HG03432 (cell line): ENCODE measurements around the gene FAM50B.
"Not testable (repeated sequence)": the region's sequence is repeated elsewhere in the genome, so short reads cannot be mapped to it uniquely, and the experiment has no call there.

Experiments
- ATAC-seq: cut with Tn5 transposase; IDR thresholded peaks from one replicate; pipeline ENCODE4 v1.9.1; 2021; ENCODE audit warnings: mild to moderate bottlenecking, moderate library complexity; ENCODE audit not compliant: unreplicated experiment

FAM50B gene

DNA sequence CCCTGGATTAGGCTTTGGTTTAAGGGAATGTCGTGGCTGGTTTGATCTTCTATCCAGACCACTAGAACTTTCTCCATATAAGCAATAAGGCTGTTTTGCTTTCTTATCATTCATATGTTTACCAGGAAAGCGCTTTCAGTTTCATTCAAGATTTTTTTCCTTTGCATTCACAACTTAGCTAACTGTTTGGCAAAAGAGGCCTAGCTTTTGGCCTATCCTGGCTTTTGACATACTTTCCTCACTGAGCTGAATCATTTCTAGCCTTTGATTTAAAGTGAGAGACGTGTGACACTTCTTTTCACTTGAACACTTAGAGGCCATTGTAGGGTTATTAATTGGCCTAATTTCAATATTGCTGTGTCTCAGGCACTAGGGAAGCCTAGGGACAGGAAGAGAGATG, 1.7 kb upstream of the FAM50B start:
- no peak for ATAC-seq

DNA sequence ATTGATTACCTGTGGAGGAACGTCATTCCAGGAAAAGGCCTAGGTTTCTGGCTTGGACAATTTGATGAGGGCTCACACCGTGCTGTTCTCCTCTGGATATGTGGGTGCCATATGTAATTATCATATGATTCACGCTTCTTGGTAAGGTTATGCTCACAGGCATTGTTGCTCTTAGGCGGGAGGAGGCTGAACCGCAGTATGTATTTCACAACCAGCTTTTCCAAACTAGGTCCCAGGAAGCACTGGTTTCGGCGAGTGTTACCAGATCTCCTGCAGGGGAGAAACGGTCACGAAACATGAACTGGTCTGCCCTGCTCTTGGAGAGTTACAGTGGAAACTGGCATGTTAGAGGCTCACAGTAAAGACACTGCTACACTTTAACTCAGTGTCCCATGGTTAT, 793 bp upstream of the FAM50B start:
- no peak for ATAC-seq

DNA sequence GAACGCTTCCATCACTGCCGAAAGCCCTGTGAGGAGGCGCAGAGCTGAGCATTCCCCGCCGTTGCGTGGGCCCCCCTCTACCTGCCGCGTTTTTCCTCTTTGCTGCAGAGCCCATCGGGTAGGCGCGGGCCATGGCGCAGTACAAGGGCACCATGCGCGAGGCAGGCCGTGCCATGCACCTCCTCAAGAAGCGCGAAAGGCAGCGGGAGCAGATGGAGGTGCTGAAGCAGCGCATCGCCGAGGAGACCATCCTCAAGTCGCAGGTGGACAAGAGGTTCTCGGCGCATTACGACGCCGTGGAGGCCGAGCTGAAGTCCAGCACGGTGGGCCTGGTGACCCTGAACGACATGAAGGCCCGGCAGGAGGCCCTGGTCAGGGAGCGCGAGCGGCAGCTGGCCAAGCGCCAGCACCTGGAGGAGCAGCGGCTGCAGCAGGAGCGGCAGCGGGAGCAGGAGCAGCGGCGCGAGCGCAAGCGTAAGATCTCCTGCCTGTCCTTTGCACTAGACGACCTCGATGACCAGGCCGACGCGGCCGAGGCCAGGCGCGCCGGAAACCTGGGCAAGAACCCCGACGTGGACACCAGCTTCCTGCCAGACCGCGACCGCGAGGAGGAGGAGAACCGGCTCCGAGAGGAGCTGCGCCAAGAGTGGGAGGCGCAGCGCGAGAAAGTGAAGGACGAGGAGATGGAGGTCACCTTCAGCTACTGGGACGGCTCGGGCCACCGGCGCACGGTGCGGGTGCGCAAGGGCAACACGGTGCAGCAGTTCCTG, 693 bp downstream of the FAM50B start:
- ATAC-seq, result no peak

DNA sequence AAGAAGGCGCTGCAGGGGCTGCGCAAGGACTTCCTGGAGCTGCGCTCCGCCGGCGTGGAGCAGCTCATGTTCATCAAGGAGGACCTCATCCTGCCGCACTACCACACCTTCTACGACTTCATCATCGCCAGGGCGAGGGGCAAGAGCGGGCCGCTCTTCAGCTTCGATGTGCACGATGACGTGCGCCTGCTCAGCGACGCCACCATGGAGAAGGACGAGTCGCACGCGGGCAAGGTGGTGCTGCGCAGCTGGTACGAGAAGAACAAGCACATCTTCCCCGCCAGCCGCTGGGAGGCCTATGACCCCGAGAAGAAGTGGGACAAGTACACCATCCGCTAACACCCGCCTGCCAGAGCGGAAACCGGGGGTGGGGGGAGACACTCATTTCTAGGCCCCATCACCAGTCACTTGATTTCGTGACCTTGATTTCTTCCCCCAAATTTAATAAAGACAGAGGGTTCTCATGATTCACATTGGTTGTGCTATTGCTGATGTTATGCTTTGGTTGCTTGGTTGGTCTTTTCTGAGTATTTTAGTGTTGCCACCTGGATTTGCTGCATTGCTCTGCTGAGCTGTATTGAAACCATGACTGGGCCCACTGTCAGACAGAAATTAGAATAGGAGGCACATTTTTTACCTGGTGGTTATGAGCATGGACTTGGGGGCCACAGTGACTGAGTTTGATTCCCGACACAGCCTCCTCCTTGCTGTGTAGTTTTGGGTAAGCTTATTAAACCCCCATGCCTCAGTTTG, 1.5 kb downstream of the FAM50B start:
- no peak for ATAC-seq

DNA sequence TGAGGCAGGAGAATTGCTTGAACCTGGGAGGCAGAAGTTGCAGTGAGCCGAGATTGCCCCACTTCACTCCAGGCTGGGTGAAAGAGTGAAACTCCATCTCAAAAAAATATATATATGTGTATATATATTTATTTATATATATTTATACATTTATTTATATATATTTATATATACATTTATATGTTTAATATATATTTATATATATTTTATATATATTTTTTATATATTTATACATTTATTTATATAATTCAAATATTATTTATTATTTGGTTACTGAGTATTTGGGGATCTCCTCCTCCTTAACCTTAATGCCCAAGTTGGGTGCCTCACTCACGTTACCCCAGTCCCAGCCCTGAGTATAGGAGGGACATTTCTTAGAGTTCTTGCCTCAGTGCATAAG, 2.7 kb downstream of the FAM50B start:
- ATAC-seq, result no peak

DNA sequence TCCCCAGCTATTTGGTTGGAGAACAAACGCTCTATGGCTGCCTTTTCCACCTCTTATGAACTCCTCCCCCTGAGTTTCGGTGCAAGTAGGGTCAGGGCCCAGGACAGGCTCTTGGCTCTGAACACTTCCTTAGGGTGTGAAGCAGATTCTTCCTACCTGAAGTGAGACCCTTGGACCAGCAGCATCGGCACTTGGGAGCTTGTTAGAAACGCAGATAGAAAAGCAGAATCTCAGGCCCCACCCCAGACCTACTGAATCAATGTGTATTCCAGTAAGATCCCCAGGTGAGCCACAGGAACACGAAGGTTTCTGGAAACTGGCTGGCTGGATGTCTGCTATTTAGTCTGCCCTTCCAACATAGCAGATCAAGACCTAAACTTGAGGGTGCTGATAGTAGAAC, 3.2 kb downstream of the FAM50B start:
- ATAC-seq, result no peak

DNA sequence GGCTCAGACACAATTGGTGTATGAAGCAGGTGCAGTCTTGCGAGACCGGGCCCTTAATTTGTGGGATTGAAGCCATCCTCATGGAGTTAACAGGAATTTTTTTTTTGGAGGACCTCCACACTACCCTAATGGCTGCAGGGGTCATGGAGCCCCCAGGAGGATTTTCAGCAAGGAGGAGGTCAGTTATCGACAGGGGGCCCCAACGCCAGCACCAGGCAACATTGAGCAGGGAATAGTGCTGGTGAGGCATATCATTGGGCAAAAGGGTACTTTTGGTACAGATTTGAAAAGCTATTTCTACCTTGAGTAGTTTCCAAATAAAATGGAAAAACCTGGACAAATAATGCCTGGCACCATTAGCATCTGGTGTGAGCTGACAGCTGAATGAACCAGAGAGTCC, 6.7 kb downstream of the FAM50B start:
- no peak for ATAC-seq

DNA sequence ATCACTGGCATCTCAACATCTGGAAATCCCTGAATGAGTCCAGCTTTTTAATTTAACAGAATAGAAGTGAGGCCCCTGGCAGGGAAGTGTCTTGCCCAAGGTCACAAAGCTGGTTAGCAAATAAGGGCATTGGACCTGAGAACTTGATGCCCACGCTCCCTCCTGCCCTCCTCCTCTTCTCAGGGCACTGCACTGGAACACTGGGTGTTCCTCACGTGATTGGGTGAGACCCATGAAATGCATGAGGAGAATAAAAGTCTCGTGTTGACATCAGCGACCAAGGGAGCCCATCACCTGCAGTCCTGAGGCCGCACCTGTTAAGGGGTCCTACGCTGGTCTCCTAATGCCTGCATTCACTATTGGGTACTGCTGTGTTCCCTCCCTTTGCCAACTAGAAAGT, 7.4 kb downstream of the FAM50B start:
- no peak for ATAC-seq

DNA sequence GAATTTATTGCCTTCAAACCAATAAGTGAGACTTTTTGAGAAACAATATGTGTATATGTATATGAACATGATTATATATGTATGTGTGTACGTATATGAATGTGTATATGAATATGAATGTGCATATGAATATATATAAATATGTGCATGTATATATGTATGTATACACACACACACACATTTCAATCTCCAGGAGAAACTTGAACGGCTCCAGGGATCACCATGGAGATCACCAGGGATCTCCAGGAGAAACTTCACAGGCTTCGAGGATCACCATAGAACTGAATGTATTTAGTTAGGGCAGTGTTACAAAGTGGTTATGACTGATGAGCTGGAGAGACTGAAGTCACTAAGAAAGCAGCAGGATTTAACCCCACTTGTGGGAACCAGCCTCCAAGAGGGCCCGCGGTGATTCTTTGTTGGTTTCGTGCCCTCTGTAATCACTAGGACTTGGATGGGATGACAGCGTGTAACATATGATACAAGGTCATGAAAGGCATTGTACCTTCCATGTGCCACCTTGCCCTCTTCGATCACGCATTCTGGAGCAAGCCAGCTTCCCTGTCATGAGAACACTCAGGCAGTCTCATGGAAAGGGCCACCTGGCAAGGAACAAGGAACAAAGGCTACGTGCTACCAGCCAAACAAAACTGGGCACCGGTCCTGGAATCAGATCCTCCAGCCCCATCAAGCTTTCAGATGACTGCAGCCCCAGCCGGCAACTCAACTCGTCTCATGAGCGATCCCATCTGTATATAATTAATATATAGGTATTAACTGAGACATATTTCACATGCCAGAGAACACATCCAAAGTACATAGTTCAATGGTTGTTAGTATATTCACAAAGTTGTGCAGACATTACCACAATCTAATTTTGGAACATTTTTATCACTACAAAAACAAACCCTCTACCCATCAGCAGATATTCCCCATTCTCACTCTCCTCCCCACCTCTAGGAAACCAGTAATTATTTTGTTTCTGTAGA, 8.6 kb downstream of the FAM50B start:
- ATAC-seq, result no peak

DNA sequence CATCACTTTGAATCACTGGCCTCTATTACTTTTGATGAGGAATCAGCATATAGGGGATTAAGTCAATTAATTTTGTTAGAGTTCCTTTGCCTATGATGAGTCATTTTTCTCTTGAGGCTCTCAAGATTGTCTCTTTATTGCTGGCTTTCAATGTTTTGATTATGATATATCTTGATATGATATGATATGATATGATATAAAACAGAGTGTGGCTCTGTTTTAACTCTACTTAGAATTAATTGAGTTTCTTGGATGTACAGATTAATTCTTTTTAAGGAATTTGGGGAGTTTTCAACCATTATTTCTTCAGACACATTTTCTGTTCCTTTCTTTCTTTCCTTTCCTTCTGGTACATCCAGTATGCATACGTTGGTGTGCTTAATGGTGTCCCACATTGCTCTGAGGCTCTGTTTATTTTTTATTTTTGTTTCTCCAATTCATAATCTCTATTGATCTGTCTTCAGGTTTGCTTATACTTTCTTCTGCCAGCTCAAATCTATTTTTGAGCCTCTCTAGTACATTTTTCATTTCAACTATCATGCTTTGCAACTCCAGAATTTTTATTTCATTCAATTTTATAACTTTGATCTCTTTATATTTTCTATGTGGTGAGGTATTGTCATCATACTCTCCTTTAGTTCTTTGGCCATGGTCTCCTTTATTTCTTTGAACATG, 10.8 kb downstream of the FAM50B start:
- ATAC-seq, result no peak

DNA sequence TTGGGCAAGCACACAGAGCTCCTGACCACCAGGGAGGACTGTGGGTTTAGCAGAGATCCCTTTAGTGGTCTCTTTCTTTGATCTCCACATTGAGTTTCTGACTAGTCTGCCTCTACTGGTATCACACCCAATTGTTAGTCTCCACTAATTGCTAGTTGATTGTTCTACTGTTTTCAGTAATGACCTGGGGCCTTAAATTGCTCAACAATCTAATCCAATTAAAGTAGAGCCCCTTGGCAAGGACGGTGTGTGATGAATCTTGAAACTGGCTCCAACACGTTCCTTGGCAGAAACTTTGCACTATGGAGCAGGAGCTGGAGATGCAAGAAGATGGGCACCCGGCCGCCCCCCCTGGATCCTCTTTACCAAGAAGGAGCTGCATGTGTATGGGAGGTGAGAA, 12.3 kb downstream of the FAM50B start:
- ATAC-seq, result no peak

DNA sequence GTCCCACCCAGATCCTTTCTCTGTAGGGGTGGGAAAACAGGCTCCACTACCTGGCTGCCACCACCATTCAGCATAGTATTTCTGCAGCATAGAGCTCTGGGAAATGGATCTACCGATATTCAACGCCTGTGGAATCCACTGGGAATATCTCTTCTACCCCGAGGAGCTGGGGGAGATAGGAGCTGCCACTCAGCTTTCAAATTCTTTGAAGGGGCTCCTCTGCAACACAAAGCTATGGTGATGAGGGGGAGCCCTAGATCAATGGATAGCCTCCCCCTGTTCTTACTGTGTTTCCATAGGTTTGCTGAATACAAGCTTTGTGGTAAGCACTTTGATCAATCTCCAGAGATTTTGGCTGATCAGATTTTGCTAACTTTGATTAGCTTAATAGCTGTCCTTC, 12.9 kb downstream of the FAM50B start:
- ATAC-seq, result no peak

DNA sequence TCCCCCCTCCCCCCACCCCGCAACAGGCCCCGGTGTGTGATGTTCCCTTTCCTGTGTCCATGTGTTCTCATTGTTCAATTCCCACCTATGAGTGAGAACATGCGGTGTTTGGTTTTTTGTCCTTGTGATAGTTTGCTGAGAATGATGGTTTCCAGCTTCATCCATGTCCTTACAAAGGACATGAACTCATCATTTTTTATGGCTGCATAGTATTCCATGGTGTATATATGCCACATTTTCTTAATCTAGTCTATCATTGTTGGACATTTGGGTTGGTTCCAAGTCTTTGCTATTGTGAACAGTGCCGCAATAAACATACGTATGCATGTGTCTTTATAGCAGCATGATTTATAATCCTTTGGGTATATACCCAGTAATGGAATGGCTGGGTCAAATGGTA, 14.1 kb downstream of the FAM50B start:
- ATAC-seq, result not testable (repeated sequence)

DNA sequence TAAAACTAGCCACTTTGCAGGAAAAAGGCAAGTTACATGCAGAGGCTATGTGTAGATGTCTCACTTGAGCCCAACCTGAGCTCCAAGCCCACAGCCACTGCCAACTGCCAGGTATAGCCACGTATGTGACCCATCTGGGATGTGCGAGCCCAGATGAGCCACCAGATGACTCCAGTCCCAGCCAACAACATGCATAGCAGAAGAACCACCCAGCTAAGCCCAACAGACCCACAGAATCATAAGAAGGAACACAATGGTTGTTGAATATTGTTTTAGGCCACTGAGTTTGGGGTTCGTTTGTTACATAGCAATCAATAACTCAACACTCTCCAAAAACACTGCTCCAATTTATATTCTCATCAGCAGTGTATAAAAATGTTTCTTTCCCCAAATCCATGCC, 16.3 kb downstream of the FAM50B start:
- ATAC-seq, result no peak

DNA sequence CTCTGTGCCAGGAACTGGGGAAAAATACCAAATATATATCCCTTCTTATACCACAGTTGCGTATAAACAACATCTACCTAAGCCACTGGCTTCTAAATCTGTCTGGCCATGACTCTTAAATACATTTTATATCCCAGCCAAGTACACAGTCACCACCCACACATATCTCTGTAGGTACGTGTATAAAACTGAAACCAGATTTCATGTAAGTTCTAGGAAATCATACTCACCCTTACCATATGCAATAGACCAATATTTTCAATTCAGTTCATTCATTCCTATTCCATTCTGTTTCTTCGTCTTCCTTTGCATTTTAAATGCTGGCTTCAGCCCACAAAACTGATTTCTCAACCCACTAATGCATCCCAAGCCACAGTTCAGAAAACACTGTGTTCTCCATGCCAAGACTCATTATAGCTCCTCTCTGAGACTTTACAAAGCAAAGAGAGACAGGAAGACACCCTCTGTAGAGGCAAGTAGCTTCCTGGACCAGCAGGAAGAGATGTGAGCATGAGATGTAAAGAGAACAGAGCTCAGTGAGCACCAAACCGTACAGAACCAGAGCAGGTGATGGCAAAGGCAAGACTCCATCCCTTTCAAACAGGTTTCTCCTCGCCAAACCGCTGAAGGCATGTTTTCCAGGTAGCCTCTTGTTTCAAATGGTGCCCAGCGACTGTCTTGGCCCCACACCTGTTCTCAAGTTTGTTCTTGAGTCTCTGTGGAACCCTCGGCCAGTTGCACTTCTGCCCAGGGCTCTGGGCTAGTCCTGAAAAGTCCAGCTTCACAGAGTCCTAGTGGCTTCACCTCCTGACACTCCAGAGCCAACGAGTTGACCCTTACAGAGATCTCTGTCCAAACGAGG, 18.7 kb downstream of the FAM50B start:
- ATAC-seq, result no peak

DNA sequence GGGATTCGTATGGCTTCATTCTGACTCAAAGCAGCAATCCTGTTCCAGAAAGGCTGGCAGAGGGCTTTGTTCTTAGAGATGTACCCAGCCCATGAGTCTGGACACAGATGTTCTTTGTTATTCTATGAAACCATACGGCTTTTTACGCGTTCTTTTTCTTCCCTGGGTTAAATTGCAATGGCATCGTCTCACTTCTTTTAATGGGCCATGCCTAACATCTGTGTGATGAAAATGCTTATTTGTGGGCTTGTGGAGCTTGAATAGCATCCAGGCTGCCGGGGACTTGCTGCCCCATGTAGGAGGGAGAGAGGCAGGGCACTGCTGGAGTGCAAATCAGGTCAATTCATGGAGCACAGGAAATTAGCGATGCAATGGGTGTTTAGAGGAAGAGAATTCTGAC, 19.4 kb downstream of the FAM50B start:
- ATAC-seq, result no peak

DNA sequence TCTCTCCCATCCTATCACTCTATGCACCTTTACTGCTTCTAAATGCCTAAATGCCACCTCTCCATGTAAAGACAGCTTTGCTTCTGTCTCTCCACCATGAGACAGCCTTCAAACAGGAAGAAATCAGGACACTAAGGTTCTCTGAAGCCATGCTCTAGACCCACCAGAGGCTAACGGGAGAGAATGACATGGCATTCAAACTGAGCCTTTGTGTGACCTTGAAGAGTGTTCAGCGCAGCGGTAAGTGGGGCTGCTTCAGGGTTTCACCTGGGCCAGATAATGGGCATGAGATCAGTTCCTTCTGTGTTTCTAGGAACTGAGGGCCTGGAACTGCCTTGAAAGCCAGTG, 20.1 kb downstream of the FAM50B start:
- ATAC-seq, result no peak

DNA sequence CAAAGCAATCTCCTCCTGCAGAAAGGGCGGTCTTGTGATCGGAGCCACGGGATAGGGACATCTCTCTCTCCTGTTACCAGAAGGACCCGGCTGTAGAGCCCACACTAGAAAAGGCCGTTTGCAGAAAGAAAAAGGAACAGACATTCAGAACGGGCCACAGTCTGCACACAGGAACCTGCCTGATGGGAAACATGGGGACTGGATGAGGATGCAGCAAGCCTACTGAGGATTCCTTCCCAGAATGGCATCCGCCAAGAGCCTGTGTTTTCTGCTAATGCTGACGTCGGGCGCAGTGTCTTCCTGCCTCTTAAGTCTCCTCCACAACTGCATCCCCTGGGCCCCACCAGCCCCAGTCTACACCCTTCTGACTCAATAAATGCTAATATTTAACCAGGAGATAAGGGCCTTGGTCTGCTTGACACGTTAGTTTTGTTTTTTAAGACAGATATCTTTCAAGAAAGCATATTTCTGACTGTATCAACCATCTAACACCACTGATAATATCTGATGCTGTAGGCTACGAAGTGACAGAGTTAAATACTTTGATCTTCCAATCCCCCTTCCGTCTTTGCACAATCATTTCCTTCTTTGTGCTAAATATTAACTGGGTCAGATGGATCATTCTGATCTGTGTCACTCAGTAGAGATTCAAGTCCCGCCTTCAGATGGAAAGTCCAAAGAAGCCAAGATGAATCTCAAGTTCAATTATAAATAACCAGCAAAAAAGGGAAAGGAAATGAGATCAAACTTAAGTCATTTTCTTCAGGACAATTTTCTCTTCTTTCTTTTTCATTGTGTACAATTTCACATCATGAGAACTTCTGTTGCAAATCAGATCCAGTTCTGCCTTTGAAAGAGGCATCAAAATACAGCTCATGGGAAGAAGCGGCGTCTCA, 20.7 kb downstream of the FAM50B start:
- ATAC-seq, result no peak

DNA sequence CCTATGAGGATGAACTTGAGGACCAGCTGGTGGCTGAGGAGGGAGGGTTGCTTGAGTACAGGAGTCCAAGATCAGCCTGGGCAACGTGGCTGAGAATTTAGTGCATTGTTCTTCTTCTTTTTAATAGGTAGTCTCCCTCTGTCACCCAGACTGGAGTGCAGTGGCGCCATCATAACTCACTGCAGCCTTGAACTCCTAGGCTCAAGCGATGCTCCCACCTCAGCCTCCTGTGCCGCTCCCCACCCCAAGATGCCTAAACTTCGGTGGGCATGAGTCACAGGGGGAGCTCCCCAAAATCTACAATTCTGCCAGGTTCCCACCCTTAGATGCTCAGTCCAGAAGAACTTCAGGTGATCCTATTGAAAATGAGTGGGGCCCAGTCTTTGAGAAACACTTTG, 21.4 kb downstream of the FAM50B start:
- no peak for ATAC-seq
